HG02642 (cell line): Measurements from ENCODE around the gene ASPSCR1.
"Not testable (repeated sequence)": the region's sequence is repeated elsewhere in the genome, so short reads cannot be mapped to it uniquely, and the experiment has no call there.

ENCODE experiments used
- ATAC-seq: cut with Tn5 transposase; IDR thresholded peaks from one replicate; pipeline ENCODE4 v1.9.1; 2021; ENCODE audit warnings: mild to moderate bottlenecking; ENCODE audit not compliant: unreplicated experiment, poor library complexity

The ASPSCR1 gene

DNA sequence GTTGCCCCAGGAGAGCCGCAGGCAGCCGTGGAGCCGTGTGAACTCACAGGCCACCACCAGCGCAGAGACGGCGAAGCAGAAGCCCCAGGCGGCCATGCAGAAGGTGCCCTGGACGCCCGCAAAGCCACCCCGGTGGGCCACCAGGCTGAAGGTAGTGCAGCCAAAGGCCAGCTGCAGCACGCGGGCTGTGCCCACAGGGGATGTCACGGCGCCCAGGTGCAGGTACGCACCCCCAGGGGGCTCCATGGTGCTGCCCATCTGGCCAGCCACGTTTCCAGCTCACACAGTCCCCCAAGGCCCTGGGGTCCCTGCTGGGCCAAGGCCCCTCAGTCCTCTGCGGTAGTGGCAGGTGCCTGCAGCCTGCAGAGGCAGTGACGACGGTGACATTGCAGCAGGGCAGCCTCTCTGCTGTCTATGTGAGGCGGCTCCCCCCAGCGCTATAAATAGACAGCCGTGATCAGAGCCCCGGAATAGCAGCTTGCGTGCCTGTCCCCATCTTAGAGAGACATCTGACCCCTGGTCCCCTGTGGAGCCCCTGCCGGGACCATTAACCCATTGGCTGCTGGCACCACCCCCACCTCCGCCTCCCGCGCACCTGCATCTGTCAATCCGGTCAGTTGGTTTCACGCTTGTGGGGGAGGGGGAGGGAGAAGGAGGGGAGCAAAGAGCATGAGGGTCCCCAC, 35.8 kb upstream of the ASPSCR1 start:
- no peak for ATAC-seq

DNA sequence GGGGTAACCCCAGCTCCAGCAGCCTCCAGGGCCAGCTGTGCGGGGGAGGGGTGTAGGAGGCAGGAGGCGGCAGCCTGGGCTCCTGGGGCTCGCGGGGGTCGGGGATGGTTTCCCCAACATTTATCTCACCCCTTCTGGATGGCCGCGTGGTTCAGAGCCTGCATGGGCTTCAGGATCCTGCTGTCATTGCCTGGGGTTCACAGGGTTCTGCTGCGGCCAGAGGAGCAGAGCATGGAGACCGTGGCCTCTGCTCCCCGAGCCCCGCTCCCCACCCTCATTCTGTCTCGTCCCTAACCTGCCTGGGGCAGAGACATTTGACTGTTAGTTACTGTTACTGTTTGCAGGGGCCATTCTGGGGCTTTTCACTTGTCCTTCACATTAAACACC, 35.3 kb upstream of the ASPSCR1 start:
- no peak for ATAC-seq

DNA sequence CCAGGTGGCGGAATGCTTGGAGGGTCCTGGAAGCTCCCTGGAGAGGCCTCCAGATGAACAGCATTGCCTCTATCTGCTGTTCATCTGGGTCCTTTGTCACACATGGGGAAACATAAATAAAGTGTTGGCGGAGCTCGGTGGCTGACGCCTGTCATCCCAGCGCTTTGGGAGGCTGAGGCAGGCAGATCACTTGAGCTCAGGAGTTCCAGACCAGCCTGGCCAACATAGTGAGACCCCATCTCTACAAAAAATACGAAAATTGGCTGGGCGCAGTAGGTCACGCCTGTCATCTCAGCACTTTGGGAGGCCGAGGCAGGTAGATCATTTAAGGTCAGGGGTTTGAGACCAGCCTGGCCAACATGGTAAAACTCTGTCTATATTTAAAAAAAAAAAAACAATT, 32.6 kb upstream of the ASPSCR1 start:
- no peak for ATAC-seq

DNA sequence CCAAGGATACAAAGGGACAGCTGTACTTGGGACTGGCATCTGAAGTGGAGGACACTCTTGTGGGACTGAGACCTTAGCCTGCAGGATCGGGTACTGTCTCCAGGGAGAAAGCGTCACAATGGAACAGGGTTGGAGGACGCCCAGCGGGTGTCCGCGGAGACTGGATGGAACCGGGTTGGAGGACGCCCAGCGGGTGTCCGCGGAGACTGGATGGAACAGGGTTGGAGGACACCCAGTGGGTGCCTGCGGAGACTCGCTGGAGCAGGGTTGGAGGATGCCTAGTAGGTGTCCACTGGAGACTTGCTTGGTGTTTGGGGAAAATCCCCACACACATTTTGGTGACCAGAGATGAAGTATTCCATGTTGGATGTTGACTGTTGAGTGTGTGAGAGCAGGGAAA, 30.2 kb upstream of the ASPSCR1 start, which contains the start of gene MYADML2:
Gene MYADML2, minus strand, starts transcription at position 45 of the 400 bp plus-strand sequence. CDS start 5,492 bp downstream, outside the sequence.
- no peak for ATAC-seq

DNA sequence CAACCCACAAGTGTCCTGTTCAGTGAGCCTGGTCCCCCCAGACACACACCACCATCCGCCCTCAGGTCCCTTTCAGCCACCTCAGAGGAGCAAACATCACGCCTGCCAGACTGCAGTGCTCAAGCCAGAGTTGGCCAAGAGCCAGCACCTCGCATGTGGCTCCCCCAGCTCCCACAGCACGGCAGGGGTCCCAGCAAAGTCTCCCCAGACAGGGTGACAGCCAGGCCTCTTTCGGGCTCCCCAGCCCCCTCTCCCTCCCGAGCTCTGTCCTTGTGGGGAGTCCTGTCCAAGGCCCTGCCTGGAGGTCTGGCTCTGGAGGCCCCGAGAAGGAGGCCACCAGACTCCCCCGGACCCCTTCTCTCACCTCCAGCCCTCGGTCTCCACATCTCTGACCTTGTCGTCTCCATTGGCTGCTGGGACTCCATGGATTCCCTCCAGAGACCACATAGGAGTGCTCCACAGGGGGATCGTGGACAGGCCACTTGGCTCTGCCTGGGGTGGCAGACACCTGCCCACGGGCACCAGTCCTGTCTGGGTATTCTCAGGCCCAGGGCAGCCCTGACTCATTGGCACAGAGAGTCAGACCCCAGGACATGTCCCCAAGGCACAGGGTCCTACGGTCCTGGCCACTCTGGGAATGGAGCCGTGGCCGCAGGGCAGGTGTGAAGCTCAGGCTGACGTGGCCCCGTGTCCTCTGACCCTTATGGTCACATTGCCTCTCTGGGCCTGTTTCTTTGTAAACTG, 28.6 kb upstream of the ASPSCR1 start:
- no peak for ATAC-seq

DNA sequence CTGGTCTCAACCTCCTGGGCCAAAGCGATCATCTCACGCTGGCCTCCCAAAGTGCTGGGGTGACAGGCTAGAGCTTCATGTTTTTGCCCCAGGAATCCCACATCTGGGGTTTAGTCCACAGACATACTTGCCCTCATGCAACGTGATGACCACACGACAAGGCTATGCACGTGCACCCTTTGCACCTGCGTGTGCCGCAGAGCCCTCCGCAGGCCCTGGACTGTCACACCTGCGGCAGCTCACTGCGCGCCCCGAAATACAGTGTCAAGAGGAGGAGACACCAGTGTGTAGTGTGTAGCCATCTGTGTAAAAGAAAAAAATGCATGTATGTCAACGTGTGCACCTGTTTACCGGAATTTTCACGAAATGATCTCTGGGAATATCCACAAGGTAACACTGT, 26.9 kb upstream of the ASPSCR1 start:
- ATAC-seq: no peak

DNA sequence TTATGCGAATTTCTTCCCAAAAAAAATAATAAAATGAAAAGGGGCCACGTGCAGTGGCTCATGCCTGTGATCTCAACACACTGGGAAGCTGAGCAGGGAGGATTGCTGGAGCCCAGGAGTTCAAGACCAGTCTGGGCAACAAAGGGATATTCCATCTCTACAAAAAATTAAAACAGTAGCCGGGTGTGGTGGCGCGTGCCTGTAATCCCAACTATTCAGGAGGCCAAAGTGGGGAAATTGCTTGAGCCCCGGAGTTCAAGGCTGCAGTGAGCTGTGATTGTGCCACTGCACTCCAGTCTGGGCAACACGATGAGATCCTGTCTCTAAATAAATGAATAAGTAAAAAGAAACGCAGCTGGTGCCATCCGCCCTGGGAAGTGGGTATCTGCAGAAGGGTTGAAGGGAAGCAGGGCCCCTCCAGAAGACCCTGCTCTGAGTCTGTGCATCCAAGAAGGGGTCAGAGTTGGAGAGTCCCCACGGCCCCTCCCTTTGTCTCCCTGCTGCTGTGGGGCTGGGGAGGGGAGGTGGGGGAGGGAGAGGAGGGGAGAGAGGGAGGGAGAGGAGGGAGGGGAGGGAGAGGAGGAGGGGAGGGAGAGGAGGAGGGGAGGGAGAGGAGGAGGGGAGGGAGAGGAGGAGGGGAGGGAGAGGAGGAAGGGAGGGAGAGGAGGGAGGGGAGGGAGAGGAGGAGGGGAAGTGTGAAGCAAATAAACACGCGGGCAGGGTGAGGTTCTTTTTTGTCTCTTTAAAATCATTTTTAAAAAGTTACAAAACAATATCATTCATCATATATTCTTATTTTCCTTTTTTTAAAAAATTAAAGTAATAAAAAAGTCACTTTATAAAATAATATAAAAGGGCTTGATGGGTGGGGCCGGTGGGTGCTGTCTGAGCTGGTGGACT, 25.4 kb upstream of the ASPSCR1 start:
- no peak for ATAC-seq

DNA sequence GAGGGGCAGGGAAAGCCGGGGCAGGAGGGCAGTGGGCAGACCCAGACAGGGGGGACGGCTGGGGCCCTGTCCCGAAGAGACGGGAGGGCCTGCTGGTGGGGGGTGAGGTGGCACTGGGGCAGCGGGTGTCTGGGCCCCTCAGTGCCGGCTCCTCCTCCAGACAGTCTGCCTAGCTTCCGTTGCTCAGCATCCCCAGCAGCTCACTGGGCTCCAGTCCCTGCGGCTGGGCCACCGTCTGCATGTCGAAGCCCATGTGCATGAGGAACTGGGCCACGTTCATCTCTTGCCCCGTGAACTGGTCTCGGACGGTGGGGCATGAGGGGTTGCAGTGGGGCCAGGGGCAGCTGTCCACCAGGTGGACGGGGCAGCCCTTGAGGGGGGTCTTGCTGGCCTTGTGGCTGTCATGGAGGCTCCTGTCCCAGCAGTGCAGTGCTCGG, 24.6 kb upstream of the ASPSCR1 start:
- ATAC-seq: no peak

DNA sequence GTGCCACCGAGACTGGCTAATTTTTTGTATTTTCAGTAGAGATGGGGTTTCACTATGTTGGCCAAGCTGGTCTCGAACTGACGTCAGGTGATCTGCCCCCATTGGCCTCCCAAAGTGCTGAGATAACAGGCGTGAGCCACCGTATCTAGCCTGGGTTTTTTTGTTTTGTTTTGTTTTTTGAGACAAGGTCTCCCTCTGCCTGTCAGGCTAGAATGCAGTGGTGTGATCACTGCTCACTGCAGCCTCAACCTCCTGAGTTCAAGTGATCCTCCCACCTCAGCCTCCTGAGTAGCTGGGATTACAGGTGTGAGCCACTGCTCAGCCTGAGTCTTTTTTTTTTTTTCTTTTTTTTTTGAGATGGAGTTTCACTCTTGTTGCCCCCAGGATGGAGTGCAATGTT, 24.0 kb upstream of the ASPSCR1 start:
- not testable (repeated sequence) for ATAC-seq

DNA sequence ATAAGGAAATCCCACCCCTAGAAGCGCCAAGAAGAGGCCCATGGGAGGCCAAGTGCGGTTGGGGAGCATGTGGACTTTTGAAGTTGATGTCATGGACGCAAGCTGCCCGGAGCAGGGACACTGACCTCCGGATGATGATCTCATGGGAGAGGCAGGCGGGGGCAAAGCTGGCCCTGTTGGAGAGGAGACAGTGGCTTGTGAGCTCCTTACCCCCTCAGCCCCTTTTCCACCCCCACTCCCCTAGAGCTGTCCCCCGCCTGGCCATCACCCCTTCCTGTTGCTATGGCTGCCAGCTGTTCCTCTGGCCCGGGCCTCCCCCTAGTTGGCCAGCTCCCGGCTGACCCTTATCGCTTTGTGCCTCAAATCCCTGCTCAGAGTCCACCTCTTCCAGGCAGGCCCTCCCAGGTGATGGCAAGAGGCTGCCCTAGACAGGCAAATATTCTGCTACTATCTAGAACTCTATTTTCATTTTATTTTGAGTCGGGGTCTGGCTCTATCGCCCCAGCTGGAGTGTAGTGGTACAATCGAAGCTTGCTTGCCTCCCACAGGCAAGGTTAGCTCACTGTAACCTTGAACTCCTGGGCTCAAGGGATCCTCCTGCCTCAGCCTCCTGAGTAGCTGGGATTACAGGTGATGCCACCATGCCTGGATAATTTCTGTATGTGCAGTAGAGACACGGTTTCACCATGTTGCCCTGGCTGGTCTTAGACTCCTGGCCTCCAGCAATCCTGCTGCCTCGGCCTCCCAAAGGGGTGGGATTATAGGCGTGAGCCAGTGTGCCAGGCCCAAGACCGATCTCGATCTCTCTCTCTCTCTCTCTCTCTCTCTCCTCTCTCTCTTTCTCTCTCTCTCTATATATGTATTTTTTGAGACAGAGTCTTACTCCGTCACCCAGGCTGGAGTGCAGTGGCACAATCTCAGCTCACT, 23.0 kb upstream of the ASPSCR1 start:
- ATAC-seq: no peak

DNA sequence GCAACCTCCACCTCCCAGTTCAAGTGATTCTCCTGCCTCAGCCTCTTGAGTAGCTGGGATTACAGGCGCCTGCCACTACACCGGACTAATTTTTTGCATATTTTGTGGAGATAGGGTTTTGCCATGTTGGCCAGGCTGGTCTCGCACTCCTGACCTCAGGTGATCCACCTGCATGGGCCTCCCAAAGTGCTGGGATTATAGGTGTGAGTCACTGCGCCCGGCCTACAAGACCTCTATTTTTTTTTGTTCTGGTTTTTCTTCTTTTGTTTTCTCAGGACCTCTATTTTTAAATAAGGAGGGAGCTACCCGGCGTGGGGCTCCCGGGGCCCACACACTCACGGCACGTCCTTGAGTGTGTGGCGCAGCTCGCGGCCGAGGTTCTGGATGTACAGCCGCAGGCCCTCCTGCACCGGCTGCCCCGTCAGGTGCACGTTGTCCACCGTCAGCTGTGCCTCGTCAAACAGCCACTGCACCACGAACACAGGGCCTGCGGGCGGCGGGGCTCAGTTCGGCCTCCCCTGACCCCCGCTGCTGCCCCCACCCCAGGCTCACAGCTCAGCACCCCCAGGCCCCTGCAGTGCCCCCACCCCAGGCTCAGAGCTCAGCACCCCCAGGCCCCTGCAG, 22.3 kb upstream of the ASPSCR1 start:
- ATAC-seq: no peak

DNA sequence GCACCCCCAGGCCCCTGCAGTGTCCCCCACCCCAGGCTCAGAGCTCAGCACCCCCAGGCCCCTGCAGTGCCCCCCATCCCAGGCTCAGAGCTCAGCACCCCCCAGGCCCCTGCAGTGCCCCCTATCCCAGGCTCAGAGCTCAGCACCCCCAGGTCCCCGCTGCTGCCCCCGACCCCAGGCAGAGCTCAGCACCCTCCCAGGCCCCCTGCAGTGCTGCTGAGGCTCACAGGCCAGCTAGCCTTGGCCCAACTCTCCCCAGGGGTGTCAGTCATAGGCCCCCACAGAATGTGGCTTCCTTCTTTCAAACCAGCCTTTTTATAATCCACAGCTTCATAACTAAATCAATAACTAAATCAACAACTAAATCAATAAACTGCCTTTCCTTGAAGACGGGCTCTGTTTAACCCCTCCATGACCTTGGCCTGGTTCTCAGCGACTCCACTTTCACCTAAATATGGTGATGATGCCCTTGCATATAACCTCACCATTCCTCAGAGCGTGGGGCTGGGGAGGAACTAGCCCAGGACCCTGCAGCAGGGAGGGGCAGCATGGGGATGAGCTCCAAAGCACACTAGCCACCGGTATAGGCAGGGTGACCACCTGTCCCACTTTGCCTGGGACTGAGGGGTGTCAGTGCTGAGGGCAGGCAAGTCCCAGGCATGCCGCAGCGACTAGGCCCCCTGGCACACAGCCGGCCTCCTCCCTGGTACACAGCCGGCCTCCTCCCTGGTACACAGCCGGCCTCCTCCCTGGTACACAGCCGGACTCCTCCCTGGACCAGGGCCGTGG, 21.5 kb upstream of the ASPSCR1 start:
- no peak for ATAC-seq

DNA sequence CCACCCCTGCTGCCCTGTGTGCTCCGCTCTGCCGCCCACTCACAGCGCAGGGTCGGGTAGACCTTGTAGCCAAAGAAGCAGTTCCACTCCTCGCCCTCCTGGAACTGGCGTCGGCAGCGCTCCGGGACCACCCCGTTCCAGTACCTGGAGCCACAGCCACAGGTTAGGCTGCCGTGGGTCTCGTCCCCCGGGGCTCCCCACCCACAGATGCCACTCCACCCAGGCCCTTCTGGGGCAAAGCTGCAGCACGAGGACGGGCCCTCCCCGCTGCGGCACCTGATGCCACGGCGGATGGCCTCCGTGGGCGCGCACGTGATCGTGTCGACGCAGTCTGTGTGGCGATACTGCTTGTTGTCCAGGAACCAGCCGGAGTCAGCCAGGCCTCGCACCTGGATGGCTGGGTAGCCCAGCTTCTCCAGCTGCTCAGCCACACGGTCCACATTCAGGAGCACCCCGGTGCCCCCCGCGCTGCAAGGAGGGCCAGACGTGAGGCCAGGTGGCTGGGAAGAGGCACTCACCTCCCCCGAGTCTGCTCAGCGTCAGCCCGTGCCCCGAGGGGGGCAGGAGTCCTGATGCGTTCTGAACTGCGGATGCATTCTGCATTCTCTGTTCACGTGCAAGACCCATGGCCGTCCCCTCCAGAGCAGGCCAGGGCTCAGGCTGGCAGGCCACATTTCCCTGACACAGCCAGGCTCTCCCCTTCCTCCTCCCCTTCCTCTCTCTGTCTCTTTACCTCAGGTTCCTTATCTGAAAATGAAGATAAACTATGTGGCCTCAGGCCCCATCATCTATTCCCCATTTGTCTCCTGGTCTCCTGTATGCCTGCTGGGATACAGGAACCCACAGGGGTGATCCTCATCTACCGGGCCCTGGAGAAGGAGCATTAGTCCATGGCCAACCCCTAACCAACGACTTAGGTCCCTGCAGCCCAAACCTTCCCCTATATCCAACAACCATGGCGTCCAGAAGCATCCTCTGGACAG, 20.5 kb upstream of the ASPSCR1 start:
- ATAC-seq: no peak

DNA sequence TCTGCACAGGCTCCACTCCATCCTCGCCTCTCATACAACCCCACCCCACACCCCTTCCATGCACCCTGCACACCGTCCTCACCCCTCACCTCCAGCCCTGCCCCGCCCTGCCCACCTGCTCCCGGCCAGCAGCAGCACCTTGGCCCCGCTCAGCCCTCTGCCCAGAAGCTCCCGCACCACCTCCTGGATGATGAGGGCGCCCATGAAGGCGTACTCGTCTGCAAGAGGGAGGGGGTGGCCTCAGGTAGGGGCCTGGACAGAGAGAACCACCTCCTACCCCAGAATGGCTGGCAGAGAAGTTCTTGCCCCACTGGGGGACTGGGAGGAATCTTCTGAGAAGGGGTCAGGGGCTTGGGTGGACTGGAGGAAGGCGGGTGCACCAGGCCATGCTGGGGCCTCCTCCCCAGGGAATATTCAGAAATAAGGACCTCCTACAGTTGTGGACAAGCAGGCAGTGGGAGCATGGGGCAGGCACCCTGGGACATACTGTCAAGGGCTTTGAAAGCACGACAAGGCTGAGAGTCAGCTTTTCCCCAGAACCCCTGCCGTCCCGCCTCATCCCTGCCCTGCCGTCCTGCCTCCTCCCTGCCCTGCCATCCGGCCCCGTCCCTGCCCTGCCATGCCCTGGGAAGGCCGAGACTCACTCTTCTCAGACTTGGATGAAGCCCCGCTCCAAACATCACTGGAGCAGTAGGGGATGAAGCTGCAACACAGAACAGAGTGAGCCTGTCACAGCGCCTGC, 19.6 kb upstream of the ASPSCR1 start:
- ATAC-seq: no peak

DNA sequence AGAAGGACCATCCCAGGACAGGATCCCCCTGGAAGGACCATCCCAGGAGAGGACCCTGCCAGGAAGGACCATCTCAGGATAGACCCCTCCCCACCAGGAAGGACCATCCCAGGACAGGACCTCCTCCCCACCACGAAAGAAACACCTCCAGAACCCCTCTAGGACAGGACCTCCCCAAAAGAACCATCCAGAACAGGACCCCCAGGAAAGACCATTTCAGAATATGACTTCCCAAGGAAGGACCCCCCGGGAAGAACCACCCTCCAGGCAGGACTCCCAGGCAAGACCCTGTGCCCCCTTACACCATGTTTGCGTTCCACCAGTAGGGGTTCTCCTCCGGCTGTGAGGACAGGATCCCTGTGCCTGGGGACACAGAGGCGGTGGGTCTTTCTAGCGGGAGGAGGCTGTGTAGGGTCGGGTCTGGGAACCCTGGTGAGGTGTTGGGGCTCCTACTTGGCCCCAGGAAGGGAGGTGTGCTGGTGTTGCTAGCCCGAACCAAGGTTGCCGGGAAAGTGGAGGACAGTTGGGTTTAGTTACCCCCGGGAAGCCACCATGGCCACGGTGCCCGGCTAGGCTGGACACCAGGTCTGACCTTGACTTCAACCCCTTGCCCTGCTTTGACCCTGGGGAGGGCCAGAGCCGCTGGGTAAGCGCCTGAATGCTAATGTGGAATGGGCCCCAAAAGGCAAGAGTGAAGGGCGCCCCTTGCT, 18.6 kb upstream of the ASPSCR1 start:
- no peak for ATAC-seq
